ENCODE measurements around the gene MALRD1. TPM values are rescaled to one million over a fixed set of nuclear protein-coding genes. Genes with fewer than 3 reads are reported as not detected.

The MALRD1 gene
- total RNA-seq, 4 donors from 2014 or later, result 1.1 to 6.2 TPM; not detected in 2

- Histone ChIP-seq H3K27me3 (no peaks in the 10 kb centered on the region), H3K9me3 (no peaks in the 10 kb centered on the region), H3K36me3 (no peaks in the 10 kb centered on the region), H3K27ac (no peak overlapping the region), H3K4me3 (no peak overlapping the region), H3K4me1 (no peaks in the 10 kb centered on the region)
- intact Hi-C loops (cut with DNase I; ENCODE audit: low total_unique reads), result no loop called here
- no peak for TF ChIP-seq POLR2A (IDR thresholded peaks at IDR 0.05)
- no peak for TF ChIP-seq CTCF (IDR thresholded peaks at IDR 0.05)
- no peak for DNase-seq
These were observed 31.3 kb upstream of the MALRD1 start for GRCh38 chr10:19017116-19017890.

GRCh38 chr10:19021162-19021561, 27.4 kb upstream of the MALRD1 start:
- TF ChIP-seq CTCF (IDR thresholded peaks at IDR 0.05), result no peak
- TF ChIP-seq POLR2A (IDR thresholded peaks at IDR 0.05), result no peak
- Histone ChIP-seq H3K36me3 (no peaks in the 10 kb centered on the region), H3K27ac (no peak overlapping the region), H3K4me1 (no peaks in the 10 kb centered on the region), H3K9me3 (no peaks in the 10 kb centered on the region), H3K4me3 (no peak overlapping the region), H3K27me3 (no peaks in the 10 kb centered on the region)
- intact Hi-C loops (cut with DNase I; ENCODE audit: low total_unique reads), result no loop called here
- no peak for DNase-seq

- no peak for DNase-seq
- Histone ChIP-seq H3K4me3 (no peak overlapping the region), H3K9me3 (no peaks in the 10 kb centered on the region), H3K27me3 (no peaks in the 10 kb centered on the region), H3K27ac (no peak overlapping the region), H3K4me1 (no peaks in the 10 kb centered on the region), H3K36me3 (no peaks in the 10 kb centered on the region)
- intact Hi-C loops (cut with DNase I; ENCODE audit: low total_unique reads), result no loop called here
- TF ChIP-seq POLR2A (IDR thresholded peaks at IDR 0.05) (no peak), CTCF (IDR thresholded peaks at IDR 0.05) (no peak)
These were observed 24.0 kb upstream of the MALRD1 start for GRCh38 chr10:19024611-19025010.

- intact Hi-C loops (cut with DNase I; ENCODE audit: low total_unique reads), result no loop called here
- TF ChIP-seq POLR2A (IDR thresholded peaks at IDR 0.05), result no peak
- no peak for TF ChIP-seq CTCF (IDR thresholded peaks at IDR 0.05)
- Histone ChIP-seq H3K4me1 (no peaks in the 10 kb centered on the region), H3K27ac (no peak overlapping the region), H3K4me3 (no peak overlapping the region), H3K27me3 (no peaks in the 10 kb centered on the region), H3K9me3 (no peaks in the 10 kb centered on the region), H3K36me3 (no peaks in the 10 kb centered on the region)
- DNase-seq, result no peak
These were observed 16.8 kb upstream of the MALRD1 start for GRCh38 chr10:19031763-19032162.

GRCh38 chr10:19033741-19034140, 14.9 kb upstream of the MALRD1 start:
- Histone ChIP-seq H3K4me3 (no peak overlapping the region), H3K4me1 (no peaks in the 10 kb centered on the region), H3K27me3 (no peaks in the 10 kb centered on the region), H3K27ac (no peak overlapping the region), H3K36me3 (no peaks in the 10 kb centered on the region), H3K9me3 (no peaks in the 10 kb centered on the region)
- no peak for TF ChIP-seq CTCF (IDR thresholded peaks at IDR 0.05)
- TF ChIP-seq POLR2A (IDR thresholded peaks at IDR 0.05), result no peak
- no peak for DNase-seq
- intact Hi-C loops (cut with DNase I; ENCODE audit: low total_unique reads), result no loop called here

Measured in uterus (tissue), 4 donors.